Fibroblast of lung (primary cell): ENCODE data around the gene THAP10. TPM values are rescaled to one million over a fixed set of nuclear protein-coding genes. Genes with fewer than 3 reads are reported as not detected.

Experiments used
- DNase-seq, 2 donors: peaks; one replicate each; pipeline versions ENCODE4 v3.0.0 to v3.0.0-alpha.2; 2010; ENCODE audit warnings: low read depth in 2 of 2
- H2AFZ ChIP-seq: 2 replicates; pipeline ENCODE4 v1.5.1; 2012; ENCODE audit warnings: low read length, control low read depth, inconsistent platforms
- H3K27ac ChIP-seq: 2 replicates; pipeline ENCODE4 v1.5.1; 2011; ENCODE audit warnings: low read length, control low read depth; ENCODE audit not compliant: insufficient read depth
- H3K27me3 ChIP-seq: 2 replicates; pipeline ENCODE4 v1.5.1; 2011; ENCODE audit warnings: mild to moderate bottlenecking, low read length; ENCODE audit not compliant: control insufficient read depth, insufficient read depth
- H3K36me3 ChIP-seq: 2 replicates; pipeline ENCODE4 v1.5.1; 2011; ENCODE audit warnings: low read length; ENCODE audit not compliant: control insufficient read depth, insufficient read depth
- H3K4me1 ChIP-seq: 2 replicates; pipeline ENCODE4 v1.5.1; 2011; ENCODE audit warnings: low read length; ENCODE audit not compliant: control insufficient read depth, insufficient read depth; ENCODE audit errors: extremely low read depth
- H3K4me2 ChIP-seq: 2 replicates; pipeline ENCODE4 v1.5.1; 2011; ENCODE audit warnings: low read length, control low read depth; ENCODE audit not compliant: insufficient read depth; ENCODE audit errors: extremely low read depth
- H3K4me3 ChIP-seq, 4 experiments: fragments of 200-600 bp in 1 of 4; sonication (generic) in 1 of 4; replicated peaks in 1 of 4; 2 replicates each; pipeline ENCODE4 v1.5.1; 2011 to 2016; ENCODE audit warnings: low read length in 4 of 4, low read depth in 3 of 4, mild to moderate bottlenecking in 3 of 4, control low read depth in 2 of 4, inconsistent platforms in 1 of 4, mixed read lengths in 1 of 4; ENCODE audit not compliant: insufficient read depth in 1 of 4; ENCODE audit errors: control extremely low read depth in 1 of 4
- H3K79me2 ChIP-seq: 2 replicates; pipeline ENCODE4 v1.5.1; 2012; ENCODE audit warnings: mild to moderate bottlenecking, low read length, inconsistent platforms; ENCODE audit not compliant: control insufficient read depth, insufficient read depth
- H3K9ac ChIP-seq: 2 replicates; pipeline ENCODE4 v1.5.1; 2011; ENCODE audit warnings: mild to moderate bottlenecking, low read length, control low read depth; ENCODE audit not compliant: insufficient read depth
- H3K9me3 ChIP-seq: 2 replicates; pipeline ENCODE4 v1.5.1; 2012; ENCODE audit warnings: low read depth, low read length; ENCODE audit not compliant: control insufficient read depth, insufficient read depth
- H4K20me1 ChIP-seq: 2 replicates; pipeline ENCODE4 v1.5.1; 2011; ENCODE audit warnings: low read length; ENCODE audit not compliant: control insufficient read depth, insufficient read depth; ENCODE audit errors: extremely low read depth
- EZH2 ChIP-seq: IDR thresholded peaks from 2 replicates; pipeline ENCODE4 v1.5.1; 2012; ENCODE audit warnings: low read length, control low read depth, mild to moderate bottlenecking; ENCODE audit errors: missing control alignments
- polyA plus RNA-seq, 2 donors: library from polyadenylated mRNA; depleted of rRNA in 1 of 2; stranded (reverse) in 1 of 2; unstranded in 1 of 2; fragments of >200 nt; gene quantifications; 2 replicates each; pipeline ENCODE4 v1.2.1, GENCODE V29; 2011 to 2012; ENCODE audit warnings: missing spikeins in 1 of 2
- total RNA-seq: library from RNA; depleted of rRNA; stranded (reverse); fragments of >200 nt; gene quantifications from 2 replicates; pipeline ENCODE4 v1.2.1, GENCODE V29; 2014
- TF ChIP-seq, protein P1 (sequence below), 2 donors: IDR thresholded peaks in 1 of 2; conservative IDR thresholded peaks in 1 of 2; 1 replicate in 1 of 2; 2 replicates in 1 of 2; pipeline ENCODE4 v1.5.1; 2011 to 2012; ENCODE audit warnings: low read length in 2 of 2, control low read depth in 1 of 2, inconsistent platforms in 1 of 2, low read depth in 1 of 2, mild to moderate bottlenecking in 1 of 2

Gene THAP10
- total and polyA plus RNA-seq, 2 donors (not counting 1 experiment from before 2014, with no cell fraction given) = 4.6 to 5.0 TPM

DNA sequence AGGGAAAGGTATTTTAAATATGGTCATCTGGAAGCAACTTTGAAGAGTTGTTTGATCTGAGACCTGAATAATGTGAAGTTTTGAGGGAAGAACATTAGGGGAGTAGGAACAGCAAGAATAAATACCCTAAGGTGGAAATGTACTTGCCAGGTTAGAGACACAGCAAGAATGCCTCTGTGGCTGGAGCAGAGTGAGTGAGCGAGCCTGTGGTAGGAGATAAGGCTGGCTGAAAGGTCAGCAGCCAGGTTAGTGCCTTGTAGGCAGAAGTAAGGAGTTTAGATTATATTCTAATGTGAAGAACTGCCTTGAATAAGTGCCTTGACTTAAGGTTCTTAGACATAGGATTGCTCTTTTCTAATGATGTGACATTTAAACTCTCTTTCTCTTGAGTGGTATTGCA lies 18.7 kb upstream of the THAP10 start:
- Histone ChIP-seq H3K4me3 (no peak overlapping the region), H3K79me2 (no peaks in the 10 kb centered on the region), H3K9ac (no peak overlapping the region), H2AFZ (no peak overlapping the region), H3K9me3 (no peaks in the 10 kb centered on the region), H3K27ac (no peak overlapping the region), H3K27me3 (no peaks in the 10 kb centered on the region), H3K4me2 (no peak overlapping the region), H4K20me1 (no peaks in the 10 kb centered on the region), H3K36me3 (no peaks in the 10 kb centered on the region), H3K4me1 (no peaks in the 10 kb centered on the region)
- TF ChIP-seq EZH2 = no peak
- TF ChIP-seq, protein P1, sequence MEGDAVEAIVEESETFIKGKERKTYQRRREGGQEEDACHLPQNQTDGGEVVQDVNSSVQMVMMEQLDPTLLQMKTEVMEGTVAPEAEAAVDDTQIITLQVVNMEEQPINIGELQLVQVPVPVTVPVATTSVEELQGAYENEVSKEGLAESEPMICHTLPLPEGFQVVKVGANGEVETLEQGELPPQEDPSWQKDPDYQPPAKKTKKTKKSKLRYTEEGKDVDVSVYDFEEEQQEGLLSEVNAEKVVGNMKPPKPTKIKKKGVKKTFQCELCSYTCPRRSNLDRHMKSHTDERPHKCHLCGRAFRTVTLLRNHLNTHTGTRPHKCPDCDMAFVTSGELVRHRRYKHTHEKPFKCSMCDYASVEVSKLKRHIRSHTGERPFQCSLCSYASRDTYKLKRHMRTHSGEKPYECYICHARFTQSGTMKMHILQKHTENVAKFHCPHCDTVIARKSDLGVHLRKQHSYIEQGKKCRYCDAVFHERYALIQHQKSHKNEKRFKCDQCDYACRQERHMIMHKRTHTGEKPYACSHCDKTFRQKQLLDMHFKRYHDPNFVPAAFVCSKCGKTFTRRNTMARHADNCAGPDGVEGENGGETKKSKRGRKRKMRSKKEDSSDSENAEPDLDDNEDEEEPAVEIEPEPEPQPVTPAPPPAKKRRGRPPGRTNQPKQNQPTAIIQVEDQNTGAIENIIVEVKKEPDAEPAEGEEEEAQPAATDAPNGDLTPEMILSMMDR (conservative IDR thresholded peaks at IDR 0.05 in 1 of 2, IDR thresholded peaks at IDR 0.05 in 1 of 2; ENCODE audit: low read depth in 1 of 2, low read length in 2 of 2) = no peak
- DNase-seq = peak in 1 of 2 donors; percentile 18

DNA sequence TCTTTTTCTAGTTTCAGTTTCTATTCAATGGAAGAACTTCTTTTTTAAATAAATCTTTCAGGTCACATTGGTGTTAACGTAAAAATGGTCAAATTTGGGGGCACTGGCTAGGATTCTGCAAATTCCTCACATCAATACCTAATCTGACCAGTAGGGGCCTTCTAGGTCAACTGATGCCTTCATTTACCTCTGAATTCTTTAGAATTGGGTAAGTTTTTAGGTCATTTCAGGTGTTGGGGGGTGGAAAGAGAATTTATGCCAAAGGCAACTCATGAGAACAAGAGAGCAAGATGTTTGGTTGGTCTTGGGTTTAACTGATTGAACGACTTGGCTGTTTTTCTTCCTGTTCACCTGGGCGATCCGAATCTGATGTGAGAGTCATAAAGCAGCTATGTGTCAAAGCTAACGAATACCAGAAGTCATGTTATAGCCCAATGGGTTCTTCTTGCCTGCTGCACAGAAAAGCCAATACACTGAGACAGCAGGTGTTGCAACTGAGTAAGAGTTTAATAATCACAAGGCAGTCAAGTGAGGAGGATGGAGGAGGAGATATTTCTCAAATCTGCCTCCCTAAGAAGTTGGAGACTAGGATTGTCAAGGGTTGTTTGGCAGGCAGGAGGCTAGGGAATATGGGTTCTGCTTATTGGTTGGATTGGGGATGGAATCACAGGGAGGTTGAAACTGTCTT lies 15.7 kb upstream of the THAP10 start:
- Histone ChIP-seq H3K9ac (no peak overlapping the region), H4K20me1 (no peaks in the 10 kb centered on the region), H3K27ac (no peak overlapping the region), H3K36me3 (no peaks in the 10 kb centered on the region), H3K4me3 (no peak overlapping the region), H3K4me2 (no peak overlapping the region), H3K79me2 (no peaks in the 10 kb centered on the region), H3K4me1 (no peaks in the 10 kb centered on the region), H3K9me3 (no peaks in the 10 kb centered on the region), H3K27me3 (no peaks in the 10 kb centered on the region), H2AFZ (no peak overlapping the region)
- no peak for TF ChIP-seq EZH2
- TF ChIP-seq, protein P1 (conservative IDR thresholded peaks at IDR 0.05 in 1 of 2, IDR thresholded peaks at IDR 0.05 in 1 of 2; ENCODE audit: low read depth in 1 of 2, low read length in 2 of 2) = peak in 1 of 2 donors; percentile 28
- DNase-seq = no peak

DNA sequence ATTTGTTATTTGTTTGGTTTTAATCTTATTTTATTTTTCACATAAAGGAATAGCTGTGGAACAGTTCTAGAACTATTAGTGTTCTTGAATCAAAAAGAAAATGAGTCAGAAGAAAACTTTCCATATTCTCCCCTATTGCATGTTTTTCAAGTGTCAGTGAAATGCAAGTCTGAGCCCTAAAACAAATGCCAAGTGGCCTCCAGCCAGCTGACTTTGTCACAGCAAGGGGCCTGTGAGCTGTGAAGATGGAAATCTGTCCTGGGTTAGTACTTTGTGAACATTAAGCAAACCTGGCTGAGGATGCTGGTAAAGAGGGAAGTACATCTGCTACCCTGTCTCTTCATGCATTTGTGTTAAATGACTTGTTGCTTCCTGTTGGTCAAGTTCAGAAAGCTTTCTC lies 14.6 kb upstream of the THAP10 start:
- Histone ChIP-seq H3K27me3 (no peaks in the 10 kb centered on the region), H3K79me2 (no peaks in the 10 kb centered on the region), H3K9ac (no peak overlapping the region), H4K20me1 (no peaks in the 10 kb centered on the region), H3K4me2 (no peak overlapping the region), H3K9me3 (no peaks in the 10 kb centered on the region), H3K4me3 (no peak overlapping the region), H2AFZ (no peak overlapping the region), H3K27ac (no peak overlapping the region), H3K4me1 (peaks cover 2% of the 10 kb centered on the region), H3K36me3 (no peaks in the 10 kb centered on the region)
- TF ChIP-seq, protein P1 (conservative IDR thresholded peaks at IDR 0.05 in 1 of 2, IDR thresholded peaks at IDR 0.05 in 1 of 2; ENCODE audit: low read depth in 1 of 2, low read length in 2 of 2) = no peak
- TF ChIP-seq EZH2 = no peak
- DNase-seq = peak; percentile 24 to 63
